ENCODE measurements around the gene VSIG1.

VSIG1 gene

GRCh38 chrX:108064613-108065012, 19.7 kb downstream of the VSIG1 start:
- DNase-seq (ENCODE audit: low spot score): no peak

- DNase-seq (ENCODE audit: low spot score): no peak
These were observed 23.3 kb downstream of the VSIG1 start for GRCh38 chrX:108068121-108068520.

DNA sequence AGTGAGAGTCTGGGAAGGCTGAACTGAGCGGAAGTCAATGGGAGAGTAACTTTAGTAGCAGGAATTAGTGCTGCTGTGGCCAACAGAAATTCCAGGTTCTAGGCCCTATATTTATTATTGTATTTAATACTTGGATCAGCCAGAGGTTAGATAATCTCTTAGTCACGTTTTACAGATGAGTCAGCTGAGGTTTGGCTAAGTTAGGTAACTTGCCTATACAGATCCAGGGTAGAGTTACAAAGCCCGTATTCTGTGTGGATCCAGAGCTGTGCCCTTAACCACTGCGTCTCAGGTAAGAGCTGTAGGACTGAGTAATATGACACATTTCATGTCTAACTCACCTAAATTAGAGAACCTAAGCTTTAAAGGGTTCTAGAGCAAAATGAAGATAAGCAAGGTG, 26.0 kb downstream of the VSIG1 start:
- no peak for DNase-seq (ENCODE audit: low spot score)

DNA sequence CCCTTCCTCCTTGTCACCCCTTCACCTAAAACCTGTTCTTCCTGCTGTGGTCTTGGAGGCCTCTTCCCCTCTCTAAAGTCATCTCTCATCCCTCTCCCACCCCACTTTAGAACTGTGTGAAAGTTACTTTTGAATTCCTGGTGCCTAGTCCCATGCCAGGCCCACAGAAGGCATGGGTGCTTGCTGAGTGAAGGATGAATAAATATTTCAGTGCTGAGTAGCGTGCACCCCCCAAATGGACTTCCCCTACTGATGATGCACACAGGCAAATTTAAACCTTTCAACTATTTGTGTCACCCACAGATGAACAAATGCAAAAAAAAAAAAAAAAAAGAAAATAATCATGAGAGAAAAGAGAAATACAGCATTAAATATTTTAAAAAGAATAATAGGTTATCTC, 26.7 kb downstream of the VSIG1 start:
- DNase-seq (ENCODE audit: low spot score): no peak

- no peak for DNase-seq (ENCODE audit: low spot score)
These were observed 27.9 kb downstream of the VSIG1 start for GRCh38 chrX:108072746-108073145.

- no peak for DNase-seq (ENCODE audit: low spot score)
These were observed 36.2 kb downstream of the VSIG1 start for GRCh38 chrX:108081110-108081509.

- DNase-seq (ENCODE audit: low spot score): no peak
These were observed 42.9 kb downstream of the VSIG1 start for GRCh38 chrX:108087792-108088191.

GRCh38 chrX:108088511-108088910, 43.6 kb downstream of the VSIG1 start:
- DNase-seq (ENCODE audit: low spot score): no peak

DNA sequence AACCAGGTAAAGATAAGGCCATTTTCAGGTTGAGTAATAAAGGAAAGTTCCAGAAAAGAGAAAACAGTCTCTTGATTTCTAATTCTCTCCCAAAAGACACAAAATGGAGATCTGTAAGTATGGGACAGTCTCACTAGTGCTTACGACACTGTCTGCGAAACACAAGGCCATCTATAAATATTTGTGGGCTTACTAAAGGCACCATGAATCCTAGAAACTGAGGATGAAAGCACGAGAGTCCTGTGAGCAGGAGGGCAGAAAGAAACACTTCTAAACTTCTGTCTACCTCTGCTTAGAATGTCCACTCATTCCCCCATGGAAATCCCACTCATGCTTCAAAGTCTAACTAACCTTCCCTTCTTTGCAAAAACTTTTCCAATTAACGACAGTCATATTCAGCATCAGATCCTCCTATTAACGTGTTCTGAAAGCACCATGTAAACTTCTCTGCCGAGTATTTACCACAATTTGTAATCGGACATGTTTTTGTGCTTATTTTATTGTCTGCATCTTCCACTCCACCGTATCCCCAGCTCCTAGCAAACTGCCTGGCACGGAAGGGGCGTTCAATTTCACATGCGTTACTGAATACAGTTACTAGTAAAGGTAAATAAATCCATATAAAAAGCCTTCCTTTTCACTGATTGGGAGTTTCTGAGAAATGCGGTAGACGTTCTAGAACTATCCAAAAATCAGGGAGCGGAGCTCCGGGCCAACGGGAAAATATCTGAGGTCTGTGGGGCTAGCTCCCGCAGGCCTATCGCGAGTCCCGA, 45.8 kb downstream of the VSIG1 start:
- no peak for DNase-seq (ENCODE audit: low spot score)

DNA sequence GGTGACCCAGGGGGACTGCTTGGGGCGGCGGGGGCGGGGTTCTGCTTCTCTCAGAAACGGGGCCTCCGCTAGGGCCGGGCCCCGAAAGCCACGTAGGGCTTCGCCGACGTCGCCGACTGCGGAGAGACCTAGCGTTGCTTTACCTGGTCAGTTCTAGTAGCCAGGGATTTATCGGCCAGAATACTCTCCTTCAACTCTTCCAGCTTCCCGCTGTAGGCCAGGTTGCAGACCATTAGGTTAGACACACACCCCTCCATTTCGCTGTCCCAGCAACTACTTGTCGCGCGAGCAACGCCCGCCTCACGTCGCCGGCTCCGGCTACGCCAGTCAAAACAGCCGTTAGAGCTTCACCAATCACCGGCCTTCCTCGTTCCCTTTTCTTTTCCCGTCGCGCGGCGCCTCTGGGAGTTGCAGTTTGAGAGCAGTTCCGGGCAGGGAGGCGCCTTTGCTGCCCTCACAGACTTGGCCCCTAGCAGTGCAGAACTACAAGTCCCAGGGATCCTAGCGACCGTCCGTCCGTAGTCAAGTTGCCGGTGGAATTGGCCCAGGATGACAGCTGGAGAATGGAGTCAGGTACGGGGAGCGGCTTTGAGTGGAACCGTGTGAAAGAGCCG, 46.5 kb downstream of the VSIG1 start, which contains the start of the genes ATG4A and PSMD10:
Gene ATG4A, plus strand, starts transcription at position 515 of the 614 bp plus-strand sequence. Its CDS starts 49 bp downstream, at position 564.
Gene PSMD10, minus strand, starts transcription at position 279 of the 614 bp plus-strand sequence. Its CDS starts 22 bp downstream, at position 257.
- peak; percentile 95 for DNase-seq (ENCODE audit: low spot score)

DNA sequence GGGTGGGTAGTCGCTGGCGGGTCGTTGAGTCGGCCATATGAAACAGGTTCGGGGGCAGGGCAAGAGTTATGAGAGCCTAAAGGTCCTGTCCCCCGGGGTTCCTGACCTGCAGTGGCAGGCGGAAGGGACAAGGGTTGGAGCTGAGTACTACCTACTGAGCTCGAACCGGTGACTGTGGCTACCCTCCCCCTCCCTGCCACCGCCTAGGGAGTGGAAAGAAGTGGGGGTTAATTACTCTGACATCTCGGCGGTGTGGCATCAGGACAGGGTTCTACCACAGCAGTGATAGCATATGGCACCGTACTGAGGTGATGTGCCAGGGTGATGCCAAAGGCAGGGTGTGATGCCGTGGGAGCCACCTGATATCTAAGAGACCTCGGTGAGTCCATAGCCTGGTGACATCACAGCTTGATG, 47.0 kb downstream of the VSIG1 start:
- no peak for DNase-seq (ENCODE audit: low spot score)

- no peak for DNase-seq (ENCODE audit: low spot score)
These were observed 52.5 kb downstream of the VSIG1 start for GRCh38 chrX:108097380-108097779.

DNA sequence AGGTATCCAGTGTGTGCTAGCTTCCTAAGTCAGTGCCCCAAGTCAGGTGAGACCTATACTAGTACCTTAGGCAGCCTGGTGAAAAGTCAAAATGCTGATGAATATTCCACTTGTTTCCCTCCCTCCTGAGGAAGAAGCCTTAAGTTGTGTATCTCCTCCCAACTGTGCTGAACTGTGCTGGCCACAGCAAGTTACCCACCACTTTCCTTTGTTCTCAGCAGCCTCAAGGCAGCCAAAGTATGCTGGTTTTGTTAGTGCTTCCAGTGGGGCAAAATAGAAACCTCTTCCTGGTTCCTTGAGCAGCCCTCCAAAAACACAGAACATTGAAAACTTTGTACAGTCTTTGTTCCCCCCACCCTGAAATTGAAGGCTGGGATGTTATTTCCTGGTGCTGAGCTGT, 60.6 kb downstream of the VSIG1 start:
- DNase-seq (ENCODE audit: low spot score): no peak

DNA sequence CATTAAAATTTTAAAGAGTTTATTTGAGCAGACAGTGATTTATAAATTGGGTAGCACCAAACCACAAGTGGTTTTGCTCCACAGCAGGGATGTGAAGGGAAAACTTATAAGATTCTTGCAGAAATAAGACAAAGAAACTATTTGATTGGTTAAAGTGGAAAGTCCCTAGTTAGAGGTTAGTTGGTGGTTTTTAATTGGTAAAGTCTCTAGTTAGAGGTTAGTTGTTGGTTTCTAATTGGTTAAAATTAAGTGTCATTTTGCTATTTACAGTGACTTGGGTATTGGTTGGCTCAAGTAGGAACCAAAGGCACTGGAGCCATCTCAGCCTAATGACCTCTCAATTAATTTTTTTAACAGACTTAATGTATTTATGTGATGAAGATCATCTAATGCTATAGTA, 69.7 kb downstream of the VSIG1 start:
- DNase-seq (ENCODE audit: low spot score): no peak

GRCh38 chrX:108117988-108118387, 73.1 kb downstream of the VSIG1 start:
- DNase-seq (ENCODE audit: low spot score): no peak

- DNase-seq (ENCODE audit: low spot score): no peak
These were observed 76.4 kb downstream of the VSIG1 start for GRCh38 chrX:108121291-108121690.

- DNase-seq (ENCODE audit: low spot score): no peak
These were observed 77.9 kb downstream of the VSIG1 start for GRCh38 chrX:108122748-108123147.

DNA sequence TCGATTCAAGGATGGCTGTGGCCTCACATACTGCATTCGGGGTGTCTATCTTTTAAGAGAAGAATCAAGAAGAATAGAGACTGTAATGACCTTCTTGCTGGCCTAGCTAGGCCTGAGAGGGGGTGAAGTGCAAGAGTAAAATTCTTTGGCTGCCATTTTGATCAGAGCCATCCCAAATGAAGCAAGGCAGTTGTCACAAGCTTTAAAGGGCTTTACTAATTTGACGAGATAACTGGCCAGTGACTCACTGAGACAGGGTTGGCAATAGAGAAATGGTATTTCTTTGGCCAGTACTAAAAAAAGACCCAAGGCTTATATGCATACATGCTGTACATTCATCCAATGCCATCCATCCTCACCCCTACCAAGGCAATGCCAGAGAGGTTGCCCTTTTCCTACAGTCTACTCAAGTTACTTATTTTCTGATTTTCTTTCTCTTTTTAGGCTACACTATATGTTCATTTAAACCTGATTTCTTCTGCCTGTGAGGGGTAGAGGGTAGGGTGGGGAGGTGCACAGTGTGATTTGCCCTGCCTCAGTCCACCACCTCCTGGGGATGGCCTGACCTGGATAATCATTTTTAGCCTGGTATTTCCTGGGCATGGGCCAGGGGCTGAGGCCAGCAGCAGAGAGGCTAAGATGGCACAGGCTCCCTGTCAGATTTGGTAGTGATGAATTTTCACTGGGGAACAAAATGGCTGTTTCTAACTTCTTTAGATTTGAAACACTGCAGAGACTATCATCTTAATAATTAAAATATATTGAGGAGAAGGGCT, 78.9 kb downstream of the VSIG1 start:
- no peak for DNase-seq (ENCODE audit: low spot score)

GRCh38 chrX:108126661-108127060, 81.8 kb downstream of the VSIG1 start:
- no peak for DNase-seq (ENCODE audit: low spot score)

DNA sequence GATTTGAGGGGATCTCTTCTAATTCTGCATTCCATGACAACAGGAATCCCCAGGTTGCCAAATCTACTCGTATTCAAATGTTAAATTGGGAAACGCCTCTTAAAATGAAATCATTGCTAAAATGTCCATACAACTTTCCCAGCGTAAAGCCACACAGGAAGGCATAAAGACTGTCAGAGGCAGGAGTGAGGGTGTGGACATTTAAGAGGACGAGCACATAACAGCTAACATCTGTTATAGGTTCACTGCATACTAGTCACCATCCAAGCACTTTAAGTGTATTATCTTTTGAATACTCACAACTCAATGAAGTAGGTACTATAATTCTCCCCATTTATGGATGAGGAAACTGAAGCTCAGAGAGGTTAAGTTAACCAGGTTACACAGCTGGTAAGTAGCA, 82.3 kb downstream of the VSIG1 start:
- no peak for DNase-seq (ENCODE audit: low spot score)

Data from globus pallidus (tissue), 1 donor.